CD4-positive, alpha-beta T cell treated with Interleukin-12 subunit alpha and Interleukin-12 subunit beta, for 1 hour (primary cell): ENCODE measurements around the gene SH3TC1.

ENCODE experiments used
- DNase-seq: peaks from one replicate; pipeline ENCODE4 v3.0.0-alpha.2; 2020

Gene SH3TC1

DNA sequence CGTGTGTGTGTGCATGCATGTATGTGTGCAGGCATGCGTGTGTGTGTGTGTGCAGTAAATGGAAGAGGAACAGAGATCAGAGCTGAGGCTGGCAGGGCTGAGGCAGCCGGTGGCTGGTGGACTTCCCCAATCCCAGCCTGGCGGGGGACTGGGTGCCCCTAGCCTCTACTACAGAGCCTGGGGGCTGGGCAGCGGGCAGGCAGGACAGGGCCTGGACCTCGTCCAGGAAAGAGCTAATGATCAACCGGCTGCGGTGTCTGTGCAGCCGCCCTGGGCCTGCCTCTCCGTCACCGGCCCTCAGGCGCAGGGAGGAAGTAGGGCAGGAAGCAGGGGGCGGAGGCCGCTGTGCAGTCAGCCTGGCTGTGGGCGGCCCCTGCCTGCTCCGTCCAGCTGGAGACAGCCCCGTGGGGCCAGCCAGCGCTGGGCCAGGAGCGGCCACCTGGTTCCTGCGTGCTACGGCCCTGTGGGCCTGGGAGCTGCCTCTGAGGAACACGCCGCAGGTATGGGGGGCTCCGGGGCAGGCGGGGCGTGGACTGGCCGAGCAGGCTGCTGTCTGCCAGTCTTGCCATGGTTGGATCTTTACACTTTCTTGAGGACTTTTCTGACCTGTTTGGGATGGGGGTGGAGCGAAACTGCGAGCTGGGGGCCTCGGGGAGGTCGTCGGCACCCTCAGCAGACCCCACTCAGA, at the start of gene SH3TC1:
Gene SH3TC1 (plus strand): TSS at position 385 of the 688 bp plus-strand sequence. CDS start 5,905 bp downstream, outside the sequence.
- DNase-seq = peak; percentile 67

DNA sequence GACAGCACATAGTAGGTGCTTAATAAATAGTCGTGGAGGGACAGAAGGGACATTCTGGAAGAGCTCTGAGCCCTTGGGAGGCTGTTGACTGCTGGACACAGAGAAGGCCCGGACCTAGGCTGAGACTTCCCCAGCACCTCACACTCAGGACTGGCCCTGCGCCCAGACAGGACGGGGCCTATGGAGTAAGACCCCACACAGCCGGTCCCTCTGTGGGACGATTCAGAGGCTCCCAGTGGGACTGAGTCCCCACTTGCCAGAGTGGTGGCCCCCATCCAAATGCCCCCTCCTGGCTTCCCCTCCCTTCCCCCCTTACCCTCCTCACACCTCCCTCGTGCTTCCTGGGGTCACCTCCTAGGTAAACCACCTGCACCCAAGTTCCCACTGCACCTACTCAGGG, 49.4 kb upstream of the SH3TC1 start:
- DNase-seq = no peak

DNA sequence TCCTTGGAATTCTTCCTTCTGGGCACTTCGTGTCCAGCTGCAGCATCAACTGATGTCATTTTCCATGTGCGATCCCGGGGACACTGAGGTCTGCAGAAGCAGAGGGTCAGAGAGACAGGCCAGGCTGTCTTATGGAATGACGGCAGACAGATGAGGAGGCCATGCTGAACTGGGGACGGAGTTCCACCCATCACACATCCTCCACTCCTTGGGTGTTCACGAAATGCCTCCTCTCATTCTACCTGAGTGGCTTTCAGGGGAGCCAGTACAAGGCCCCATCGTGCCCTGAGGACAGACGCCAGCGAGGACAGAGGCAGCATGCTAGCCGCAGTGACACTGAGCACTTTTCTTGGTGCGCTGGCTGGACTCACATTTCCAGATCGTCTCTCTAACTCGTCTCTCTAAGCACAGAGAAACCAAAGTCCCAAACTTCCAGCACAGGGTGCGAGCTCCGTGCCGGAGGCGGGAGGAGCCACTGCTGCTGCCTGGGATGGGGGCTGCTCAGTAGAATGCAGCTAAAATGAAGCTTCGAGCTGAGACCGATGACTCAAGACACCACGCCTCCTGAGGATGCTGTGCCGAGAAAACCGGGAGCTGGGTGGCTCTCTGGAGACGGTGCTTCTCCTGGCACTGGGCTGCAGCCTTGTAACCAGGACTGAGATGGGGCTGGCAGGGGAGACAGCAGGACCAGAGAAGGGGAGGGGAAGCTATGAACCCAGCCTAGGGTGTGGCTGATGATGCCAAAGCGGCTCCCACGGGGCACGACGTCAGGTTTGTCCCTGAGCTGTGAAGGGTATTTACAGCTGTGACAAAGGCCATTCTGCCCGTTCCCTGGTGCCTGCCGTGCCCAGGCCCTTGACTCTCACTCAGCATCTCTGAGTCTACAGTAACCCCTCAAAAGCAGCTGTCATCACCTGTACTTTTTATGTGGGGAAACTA, 48.7 kb upstream of the SH3TC1 start:
- no peak for DNase-seq

DNA sequence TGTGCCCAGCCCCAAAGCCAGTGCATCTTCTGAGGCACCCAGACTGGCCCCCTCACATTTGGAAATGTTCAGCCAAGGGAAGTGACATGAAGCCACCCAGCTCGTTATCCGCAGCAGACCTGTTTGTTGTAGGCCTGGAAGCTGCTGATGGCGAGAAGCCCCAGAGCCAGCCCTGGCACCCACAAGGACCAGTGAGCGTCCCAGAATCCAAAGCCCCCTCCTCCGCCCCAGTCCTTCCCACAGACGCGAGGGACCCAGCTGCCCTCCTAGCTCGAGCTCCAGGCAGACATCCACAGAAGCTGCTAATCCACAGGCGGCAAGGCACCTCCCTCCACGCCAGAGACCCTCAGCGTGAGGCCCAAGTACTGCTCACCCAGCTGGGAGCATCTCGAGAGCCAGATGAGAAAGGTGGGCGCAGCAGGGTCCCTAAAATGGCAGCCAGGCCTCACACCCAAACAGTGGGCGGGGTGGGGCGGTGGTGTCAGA, 47.9 kb upstream of the SH3TC1 start:
- DNase-seq = no peak

DNA sequence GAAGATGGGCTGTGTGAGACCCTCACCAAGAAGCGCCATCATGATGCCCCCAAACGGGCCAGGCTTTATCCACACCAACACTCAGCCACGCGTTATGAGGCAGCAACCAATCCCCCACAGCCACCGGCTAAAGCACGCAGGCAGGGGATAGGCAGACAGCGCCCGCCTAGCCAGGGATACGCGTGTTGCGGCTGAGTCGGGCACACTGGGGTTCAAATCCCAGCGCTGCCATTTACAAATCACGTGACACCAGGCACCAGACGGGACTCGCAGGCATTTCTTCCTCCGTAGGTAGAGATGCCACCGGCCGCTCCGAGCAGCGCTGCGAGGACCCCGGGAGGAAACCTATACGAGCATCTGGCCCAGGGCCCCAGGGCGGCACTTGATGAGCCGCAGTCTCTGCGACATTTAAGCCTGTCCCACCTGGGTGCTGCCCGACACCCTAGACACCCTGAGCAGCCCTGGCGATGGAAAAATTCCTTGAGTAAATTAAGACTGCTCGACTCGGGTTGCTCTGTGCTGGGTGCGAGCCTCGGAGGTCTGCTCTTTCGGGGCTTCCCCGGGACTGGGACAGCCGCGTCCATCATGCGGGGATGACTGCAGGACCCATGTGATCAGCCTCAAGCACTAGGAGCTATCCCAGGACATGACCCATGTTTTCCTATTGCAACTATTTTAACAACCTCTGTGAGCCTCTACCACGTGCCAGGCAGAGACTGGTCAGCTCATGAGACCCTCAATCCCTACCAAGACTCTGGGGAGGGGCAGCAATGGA, 46.8 kb upstream of the SH3TC1 start:
- DNase-seq = no peak

DNA sequence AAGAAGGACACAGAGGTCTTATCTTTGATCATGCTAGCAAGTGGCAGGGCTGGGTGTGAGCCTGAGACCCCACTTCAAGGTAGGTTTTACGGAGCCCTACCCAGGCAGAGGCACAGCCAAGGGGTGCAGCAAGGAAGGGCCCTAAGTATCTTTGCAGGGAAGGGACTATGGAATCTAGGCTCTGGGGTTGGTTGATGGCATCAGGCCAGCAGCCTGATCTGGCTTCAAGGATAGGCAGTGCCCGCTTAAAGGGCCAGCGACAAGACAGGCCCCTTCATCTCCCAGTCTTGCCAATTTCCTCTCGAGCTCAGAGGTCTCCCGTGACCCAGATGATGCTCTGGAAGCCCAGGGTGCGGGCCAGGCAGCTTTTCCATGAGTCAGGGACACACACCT, 46.2 kb upstream of the SH3TC1 start:
- no peak for DNase-seq

DNA sequence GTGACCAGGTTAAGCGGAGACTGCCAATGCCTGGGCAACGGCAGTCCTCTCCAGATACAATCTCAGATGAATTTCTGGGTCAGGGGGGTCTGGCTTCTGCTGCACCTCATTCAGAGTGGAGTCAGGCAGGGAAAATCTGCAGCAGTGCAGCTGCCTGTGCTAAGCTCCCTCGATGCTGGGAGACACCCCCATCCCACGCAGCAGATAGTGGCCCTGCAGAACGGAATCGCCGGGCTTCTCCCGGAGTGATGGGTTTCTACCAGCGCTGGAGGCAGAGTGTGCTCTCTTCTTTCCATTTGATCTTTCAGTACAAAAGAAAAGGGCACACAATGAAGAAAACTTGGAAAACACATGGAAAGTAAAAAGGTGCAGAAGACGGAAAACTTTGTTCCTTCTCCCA, 45.6 kb upstream of the SH3TC1 start:
- DNase-seq = no peak

DNA sequence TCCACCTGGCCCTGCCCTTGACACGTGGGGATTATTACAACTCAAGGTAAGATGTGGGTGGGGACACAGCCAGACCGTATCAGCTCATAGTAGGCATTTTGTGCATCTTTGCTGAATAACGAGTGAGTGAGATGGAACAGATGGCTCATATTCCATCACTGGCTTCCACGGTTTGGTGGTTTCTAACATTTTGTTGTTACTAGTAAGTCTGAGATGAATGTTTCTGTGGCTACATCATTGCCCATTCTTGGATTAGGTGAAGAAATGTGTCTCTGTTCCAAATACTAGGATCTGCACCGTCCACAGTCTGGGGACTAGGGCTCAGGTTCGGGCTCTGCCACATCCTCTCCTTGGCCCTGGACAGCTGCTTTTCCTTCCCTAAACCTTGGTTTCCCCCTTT, 44.0 kb upstream of the SH3TC1 start:
- no peak for DNase-seq

DNA sequence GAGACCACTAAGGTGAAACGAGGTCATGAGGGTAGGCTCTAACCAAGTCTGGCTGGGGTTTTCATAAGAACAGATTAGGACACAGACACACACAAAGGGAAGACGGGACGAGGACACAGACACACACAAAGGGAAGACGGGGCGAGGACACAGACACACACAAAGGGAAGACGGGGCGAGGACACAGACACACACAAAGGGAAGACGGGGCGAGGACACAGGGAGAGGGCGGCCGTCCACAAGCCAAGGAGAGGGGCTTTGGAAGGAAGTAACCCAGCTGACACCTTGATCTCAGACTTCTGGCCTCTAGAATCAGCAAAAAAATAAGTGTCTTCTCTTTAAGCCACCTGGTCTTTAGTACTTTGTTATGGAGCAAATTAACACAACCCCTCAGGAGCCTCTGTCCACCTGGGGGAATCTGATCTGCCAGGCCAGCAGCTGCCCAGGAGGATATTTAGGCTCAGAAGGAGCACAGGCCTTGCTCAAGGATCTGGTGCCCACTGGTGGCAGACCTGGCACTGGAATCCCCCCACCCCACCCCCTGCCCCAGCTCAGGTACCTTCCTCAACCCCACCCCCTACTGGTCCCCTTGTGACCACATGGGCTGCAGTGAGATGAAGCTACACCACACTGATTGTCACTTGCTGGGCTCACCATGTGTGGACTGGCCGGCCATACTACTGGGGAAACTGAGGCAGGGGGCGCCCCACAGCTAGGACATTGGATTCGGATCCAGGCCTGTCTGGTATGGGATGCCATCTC, 43.2 kb upstream of the SH3TC1 start:
- no peak for DNase-seq

DNA sequence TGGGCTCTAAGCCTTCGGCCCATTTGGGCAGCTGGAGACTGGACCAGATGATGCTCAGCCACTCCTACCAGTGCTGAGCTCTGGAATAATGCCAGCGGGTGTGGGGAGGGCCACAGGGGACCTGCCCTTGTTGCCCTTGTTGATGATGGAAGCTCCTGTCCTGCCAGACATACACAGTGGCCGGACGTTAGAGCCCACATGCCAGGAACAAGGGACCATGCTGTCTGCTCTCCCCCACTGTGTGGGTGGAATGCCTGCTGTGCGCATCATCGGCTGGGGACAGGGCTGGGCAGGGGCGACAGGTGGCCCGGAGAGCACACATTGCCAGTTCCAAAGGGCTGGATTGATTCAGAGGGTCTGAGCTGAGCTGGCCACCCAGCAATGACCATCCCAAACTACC, 42.5 kb upstream of the SH3TC1 start:
- no peak for DNase-seq

DNA sequence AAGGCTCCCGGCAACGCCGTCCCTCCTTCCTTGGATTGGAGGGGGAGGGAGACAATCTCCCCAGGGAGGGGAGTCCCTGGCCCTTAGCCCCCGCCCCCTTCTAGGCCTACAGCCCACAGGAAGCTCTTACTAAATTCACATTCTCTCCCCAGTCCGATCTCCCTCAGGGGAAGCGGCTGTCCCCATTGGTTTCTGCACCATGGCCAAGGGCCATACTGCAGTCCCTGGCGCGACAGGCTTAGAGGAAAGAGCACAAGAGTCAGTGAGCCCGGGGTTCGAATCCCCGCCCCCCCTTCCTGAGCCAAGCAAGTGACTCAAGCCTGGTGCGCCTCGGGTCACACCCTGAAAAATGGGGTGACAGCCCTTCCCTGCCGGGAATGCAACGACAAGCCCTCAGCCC, 41.6 kb upstream of the SH3TC1 start:
- no peak for DNase-seq

DNA sequence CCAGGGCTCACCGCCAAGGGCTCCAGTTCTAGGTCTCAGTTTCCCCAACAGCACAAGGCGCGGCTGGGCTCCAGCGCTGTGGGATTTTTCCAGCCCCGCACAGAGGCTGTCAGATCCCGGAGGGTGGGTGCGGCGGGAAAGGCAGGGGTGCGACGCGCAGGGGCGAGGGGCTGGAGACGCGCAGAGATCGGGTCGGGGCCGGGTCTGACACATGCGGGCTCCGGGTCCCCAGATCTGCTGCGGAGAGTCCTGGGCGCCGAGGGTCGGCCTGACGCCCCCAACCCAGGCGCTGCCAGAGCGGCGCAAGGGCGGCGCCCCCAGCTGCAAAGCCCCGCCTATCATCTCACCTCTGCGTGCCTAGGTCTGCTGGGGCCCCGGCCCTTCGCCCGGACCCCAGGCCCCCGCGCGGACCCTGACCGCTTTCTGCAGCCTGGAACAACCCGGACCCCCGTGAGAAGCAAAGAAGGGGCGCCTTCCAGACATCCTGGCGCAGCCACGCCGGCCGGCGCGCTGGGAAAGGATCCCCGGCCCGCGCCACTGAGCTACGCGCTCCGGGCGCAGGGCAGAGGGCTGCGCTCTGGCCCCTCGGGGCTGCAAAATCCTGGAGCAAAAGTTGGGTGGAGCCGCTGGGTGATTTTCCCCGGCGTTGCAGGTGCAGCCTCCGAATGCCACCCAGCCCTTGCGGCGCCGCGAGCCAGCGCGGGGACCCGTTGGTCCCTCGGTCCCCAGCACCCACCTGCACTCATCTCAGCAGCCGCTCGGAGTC, 41.0 kb upstream of the SH3TC1 start:
- DNase-seq = no peak

DNA sequence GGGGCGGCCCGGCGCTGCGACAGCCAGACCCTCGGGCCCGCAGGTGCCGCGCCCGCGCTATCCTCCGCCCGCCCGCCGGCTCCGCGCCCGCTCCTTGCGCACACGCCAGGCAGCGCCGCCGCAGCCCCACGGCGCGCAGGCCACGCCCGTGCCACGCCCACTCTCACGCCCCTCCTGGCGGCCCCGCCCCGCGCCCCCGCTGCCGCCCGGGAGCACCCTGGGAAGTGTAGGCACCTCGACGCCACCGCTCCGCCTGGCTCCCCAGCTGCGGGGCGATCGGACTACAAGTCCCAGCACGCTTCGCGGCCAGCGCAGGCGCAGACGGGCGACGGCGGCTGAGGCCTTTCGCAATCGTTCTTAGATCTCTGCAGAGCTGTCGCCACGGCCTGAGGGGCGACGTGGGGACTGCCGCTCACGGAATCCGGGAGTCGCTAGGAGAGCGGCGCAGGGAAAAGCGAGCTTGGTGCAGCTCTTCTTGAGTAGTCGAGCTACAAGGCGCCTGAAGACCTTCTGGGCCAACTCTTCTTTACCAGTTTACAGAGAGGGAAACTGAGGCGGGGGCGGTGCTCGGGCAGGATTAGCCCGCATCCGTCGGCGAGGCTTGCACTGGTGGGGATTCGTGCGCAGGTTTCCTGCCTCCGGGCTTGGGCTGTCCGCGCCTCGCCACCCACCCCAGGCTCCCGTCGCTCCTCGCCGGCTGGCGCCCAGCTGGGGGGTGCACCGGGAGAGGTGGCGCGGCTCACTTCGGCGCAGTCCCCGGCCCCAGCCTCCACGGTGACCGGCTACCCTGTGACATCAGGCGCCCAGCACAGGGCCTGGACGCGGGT, 40.2 kb upstream of the SH3TC1 start, which contains the start of gene ABLIM2:
Gene ABLIM2 (minus strand): TSS at position 104 of the 827 bp plus-strand sequence. CDS start 124 bp downstream, outside the sequence.
- peak; percentile 99 for DNase-seq

DNA sequence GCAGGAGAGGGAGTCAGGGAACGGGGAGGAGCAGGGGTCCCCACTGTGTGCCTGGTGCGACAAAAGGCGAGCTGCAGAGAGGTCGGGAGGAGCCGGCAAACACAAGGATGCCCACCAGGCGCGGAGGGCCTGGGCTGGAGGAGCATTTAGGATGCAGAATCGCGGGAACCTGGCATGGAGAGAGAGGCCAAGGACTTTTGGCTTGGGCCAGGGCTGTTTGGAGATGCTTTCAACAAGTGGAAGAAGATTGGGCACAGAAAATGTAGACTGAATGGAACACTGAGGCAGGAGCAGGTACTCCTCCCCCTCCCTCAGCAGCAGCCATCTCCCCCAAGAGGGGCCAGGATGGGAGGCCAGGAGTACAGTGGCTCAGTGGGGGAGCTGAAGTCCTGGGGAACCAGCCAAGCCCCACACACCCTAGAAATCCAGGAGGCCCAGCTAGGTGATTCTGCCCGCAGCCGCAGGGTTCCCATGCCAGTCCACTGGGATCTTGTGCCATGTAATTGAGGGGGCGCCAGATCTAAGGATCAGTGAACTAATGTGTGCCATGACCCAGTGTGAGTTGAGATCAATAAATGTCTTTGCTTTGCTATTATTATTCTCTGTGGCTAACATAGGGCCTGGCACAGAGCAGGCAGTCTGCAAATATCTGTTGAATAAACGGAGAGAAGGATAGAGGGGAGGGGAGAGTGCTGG, 39.4 kb upstream of the SH3TC1 start:
- DNase-seq = no peak

DNA sequence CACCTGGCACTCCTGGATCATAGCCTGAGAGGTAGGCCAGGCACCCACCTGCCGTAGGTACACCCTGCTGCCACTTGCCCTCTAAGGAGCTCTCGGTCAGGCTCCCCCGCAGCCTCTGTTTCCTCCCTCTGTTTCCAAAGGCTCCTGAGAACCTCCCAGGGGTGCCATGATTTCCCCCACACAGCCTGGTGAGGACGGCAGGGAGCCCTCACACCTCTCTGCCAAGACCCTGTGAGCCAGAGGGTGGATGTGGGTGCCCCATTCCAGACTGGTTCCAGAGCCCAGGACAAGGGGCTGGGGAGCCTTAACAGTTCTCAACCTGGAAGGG, 38.9 kb upstream of the SH3TC1 start:
- no peak for DNase-seq

DNA sequence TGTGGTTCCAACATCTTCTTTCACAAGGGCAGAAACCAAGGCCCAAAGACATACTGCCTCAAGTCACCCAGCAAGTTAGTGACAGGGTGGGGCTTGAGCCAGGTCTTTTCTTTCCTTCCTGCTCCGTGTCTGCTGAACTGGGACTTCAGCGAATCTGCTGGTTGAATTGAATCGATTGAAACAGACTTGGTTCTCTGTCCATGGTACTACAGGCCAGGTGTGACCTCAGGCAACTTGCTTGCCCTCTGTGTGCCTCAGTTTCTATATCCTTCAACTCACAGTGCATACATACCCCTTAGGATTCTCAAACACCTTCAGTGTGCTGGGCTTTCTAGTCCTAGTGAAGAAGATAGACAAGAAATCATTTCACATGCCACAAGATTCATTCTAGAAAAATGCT, 38.5 kb upstream of the SH3TC1 start:
- no peak for DNase-seq

DNA sequence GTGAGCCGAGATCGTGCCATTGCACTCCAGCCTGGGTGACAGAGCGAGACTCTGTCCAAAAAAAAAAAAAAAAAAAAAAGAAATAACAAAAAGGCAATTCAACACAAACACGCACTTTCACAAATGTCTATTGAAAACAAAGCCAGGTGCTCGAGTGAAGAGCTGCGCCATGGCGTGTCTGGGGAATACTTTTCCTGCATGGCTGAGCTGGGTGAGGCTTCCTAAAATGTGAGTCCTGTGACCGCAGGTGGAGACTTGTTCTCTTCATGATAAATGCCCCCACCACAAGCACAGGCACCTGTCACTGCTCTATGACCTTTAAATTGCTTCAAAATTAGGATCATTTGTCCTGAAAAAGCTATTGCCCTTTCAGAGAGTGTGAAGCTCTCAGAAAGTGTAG, 36.5 kb upstream of the SH3TC1 start:
- DNase-seq = no peak

DNA sequence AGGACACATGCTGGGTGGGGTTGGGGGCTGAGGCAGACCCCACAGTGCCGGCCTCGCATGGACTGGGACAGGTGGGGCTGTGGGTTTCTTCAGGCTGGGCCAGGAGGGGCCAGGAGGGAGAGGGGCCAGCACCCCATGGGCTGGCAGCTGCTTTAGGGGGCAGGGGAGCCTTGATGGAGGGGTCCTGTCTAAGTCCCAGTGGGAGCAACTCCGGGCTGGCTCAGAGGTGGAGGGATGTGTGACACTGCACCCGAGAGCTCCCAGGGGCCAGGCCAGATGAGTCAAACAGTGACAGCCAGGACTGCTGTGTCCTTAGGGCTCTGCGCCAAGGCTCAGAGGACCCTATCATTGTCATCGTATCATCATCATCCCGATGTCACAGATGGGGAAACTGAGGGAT, 36.1 kb upstream of the SH3TC1 start:
- DNase-seq = no peak

DNA sequence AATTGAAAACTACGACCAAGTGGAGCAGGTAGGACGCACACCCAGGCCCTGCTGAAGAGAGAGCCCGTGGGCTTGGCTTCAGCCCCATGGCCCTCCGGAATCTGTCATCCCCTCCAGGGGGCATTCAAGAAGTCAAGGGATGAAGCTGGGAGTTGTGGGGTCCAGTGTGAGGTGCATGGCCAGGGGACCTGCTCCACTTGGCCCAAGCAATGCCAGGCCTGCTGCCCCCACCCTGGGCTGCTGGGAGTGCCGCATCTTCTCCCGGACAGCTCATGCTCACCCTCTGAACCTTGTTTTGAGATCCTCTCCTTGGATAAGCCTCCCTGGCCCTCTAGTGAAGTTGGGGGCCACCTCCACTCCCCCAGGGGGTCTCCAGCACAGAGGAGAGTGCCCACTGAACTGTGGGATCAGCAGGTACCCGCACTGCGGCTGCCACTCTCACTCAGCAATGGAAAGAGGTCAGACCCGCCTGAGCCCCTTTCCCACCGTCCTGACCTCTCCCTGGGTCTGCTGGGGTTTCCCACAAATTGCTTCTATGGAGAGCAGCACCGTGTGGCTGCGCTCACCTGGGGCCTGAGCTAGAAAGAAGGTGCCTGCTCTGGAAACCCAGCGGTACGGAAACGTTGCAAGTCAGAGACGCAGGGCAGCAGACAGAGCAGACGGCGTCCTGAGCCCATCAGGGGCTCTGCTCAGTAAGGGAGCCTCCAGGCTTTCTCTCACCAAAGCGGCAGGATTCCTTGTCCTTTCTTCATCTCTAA, 35.5 kb upstream of the SH3TC1 start:
- no peak for DNase-seq
